H9 (cell line): ENCODE data around the gene TMEM158. TPM values are rescaled to one million over a fixed set of nuclear protein-coding genes. Genes with fewer than 3 reads are reported as not detected.

Experiments
- DNase-seq: peaks from one replicate; pipeline ENCODE4 v3.0.0-alpha.2; 2017
- H2AFZ ChIP-seq: one replicate; pipeline ENCODE4 v1.6.1; 2013; ENCODE audit warnings: mild to moderate bottlenecking, low read length, control low read depth, moderate library complexity
- H2AK5ac ChIP-seq: 2 replicates; pipeline ENCODE4 v1.6.1; 2013; ENCODE audit warnings: low read length, control low read depth, mixed read lengths; ENCODE audit not compliant: insufficient read length
- H2BK120ac ChIP-seq: one replicate; pipeline ENCODE4 v1.6.1; 2013; ENCODE audit warnings: low read depth, mild to moderate bottlenecking, low read length, control low read depth, inconsistent platforms; ENCODE audit not compliant: poor library complexity, severe bottlenecking
- H2BK12ac ChIP-seq: 2 replicates; pipeline ENCODE4 v1.6.1; 2013; ENCODE audit warnings: low read length, control low read depth, mixed read lengths, low read depth; ENCODE audit not compliant: insufficient read length
- H2BK15ac ChIP-seq: 2 replicates; pipeline ENCODE4 v1.6.1; 2013; ENCODE audit warnings: low read depth, low read length, control low read depth
- H2BK20ac ChIP-seq: one replicate; pipeline ENCODE4 v1.6.1; 2013; ENCODE audit warnings: low read depth, mild to moderate bottlenecking, low read length, control low read depth, inconsistent platforms; ENCODE audit not compliant: poor library complexity, severe bottlenecking
- H2BK5ac ChIP-seq: 2 replicates; pipeline ENCODE4 v1.6.1; 2013; ENCODE audit warnings: low read length, control low read depth, mixed read lengths; ENCODE audit not compliant: insufficient read length
- H3K14ac ChIP-seq: 2 replicates; pipeline ENCODE4 v1.6.1; 2013; ENCODE audit warnings: low read length, control low read depth; ENCODE audit not compliant: insufficient read depth
- H3K18ac ChIP-seq: 2 replicates; pipeline ENCODE4 v1.6.1; 2013; ENCODE audit warnings: low read depth, mild to moderate bottlenecking, mixed read lengths, low read length, control low read depth; ENCODE audit not compliant: insufficient read length
- H3K23ac ChIP-seq: 2 replicates; pipeline ENCODE4 v1.6.1; 2013; ENCODE audit warnings: low read length, control low read depth, mixed read lengths, low read depth; ENCODE audit not compliant: insufficient read length
- H3K23me2 ChIP-seq: 2 replicates; pipeline ENCODE4 v1.6.1; 2013; ENCODE audit warnings: low read depth, mild to moderate bottlenecking, mixed read lengths, low read length, control low read depth; ENCODE audit not compliant: insufficient read length, poor library complexity, severe bottlenecking
- H3K27ac ChIP-seq: 2 replicates; pipeline ENCODE4 v1.5.1; 2013; ENCODE audit warnings: low read length, control low read depth, mixed read lengths, low read depth; ENCODE audit not compliant: insufficient read length
- H3K27me3 ChIP-seq: 2 replicates; pipeline ENCODE4 v1.6.1; 2013; ENCODE audit warnings: low read length, control low read depth, inconsistent platforms; ENCODE audit not compliant: insufficient read depth
- H3K4ac ChIP-seq: 2 replicates; pipeline ENCODE4 v1.6.1; 2013; ENCODE audit warnings: low read depth, mild to moderate bottlenecking, control low read depth, inconsistent platforms, low read length, moderate library complexity
- H3K4me1 ChIP-seq: 2 replicates; pipeline ENCODE4 v1.6.1; 2013; ENCODE audit warnings: low read length, control low read depth, inconsistent platforms; ENCODE audit not compliant: insufficient read depth
- H3K4me2 ChIP-seq: 2 replicates; pipeline ENCODE4 v1.6.1; 2013; ENCODE audit warnings: low read length, control low read depth, mixed read lengths; ENCODE audit not compliant: insufficient read length, insufficient read depth
- H3K56ac ChIP-seq: 2 replicates; pipeline ENCODE4 v1.6.1; 2013; ENCODE audit warnings: low read depth, mild to moderate bottlenecking, mixed read lengths, low read length, control low read depth; ENCODE audit not compliant: insufficient read length
- H3K79me1 ChIP-seq: 2 replicates; pipeline ENCODE4 v1.6.1; 2013; ENCODE audit warnings: low read depth, mild to moderate bottlenecking, moderate library complexity, low read length, control low read depth, inconsistent platforms; ENCODE audit not compliant: insufficient read depth, poor library complexity, severe bottlenecking
- H3K79me2 ChIP-seq: 2 replicates; pipeline ENCODE4 v1.6.1; 2013; ENCODE audit warnings: low read length, control low read depth, inconsistent platforms; ENCODE audit not compliant: insufficient read depth
- H3K9ac ChIP-seq: 2 replicates; pipeline ENCODE4 v1.6.1; 2013; ENCODE audit warnings: low read length, control low read depth, mixed read lengths; ENCODE audit not compliant: insufficient read length; ENCODE audit errors: extremely low read depth
- H3K9me3 ChIP-seq: one replicate; pipeline ENCODE4 v1.6.1; 2013; ENCODE audit warnings: low read depth, low read length, inconsistent platforms; ENCODE audit not compliant: control insufficient read depth
- H3T11ph ChIP-seq: one replicate; pipeline ENCODE4 v1.6.1; 2013; ENCODE audit warnings: mild to moderate bottlenecking, low read length, control low read depth, inconsistent platforms
- H4K20me1 ChIP-seq: one replicate; pipeline ENCODE4 v1.6.1; 2013; ENCODE audit not compliant: control insufficient read depth, insufficient read length, insufficient read depth
- H4K5ac ChIP-seq: 2 replicates; pipeline ENCODE4 v1.6.1; 2013; ENCODE audit warnings: low read depth, mild to moderate bottlenecking, mixed read lengths, low read length, control low read depth; ENCODE audit not compliant: insufficient read length
- H4K8ac ChIP-seq: replicated peaks from 2 replicates; pipeline ENCODE4 v1.6.1; 2013; ENCODE audit warnings: low read length, control low read depth, mixed read lengths, low read depth; ENCODE audit not compliant: insufficient read length
- H4K91ac ChIP-seq: 2 replicates; pipeline ENCODE4 v1.6.1; 2013; ENCODE audit warnings: low read depth, mild to moderate bottlenecking, moderate library complexity, mixed read lengths, low read length, control low read depth; ENCODE audit not compliant: insufficient read length
- H3K27ac Mint-ChIP-seq, 3 experiments: 2 replicates in 2 of 3; 3 replicates in 1 of 3; pipeline ENCODE4 v1.8.0; 2020 to 2021; ENCODE audit warnings: mixed read lengths in 3 of 3, mild to moderate bottlenecking in 1 of 3, moderate library complexity in 1 of 3
- H3K27me3 Mint-ChIP-seq: 2 replicates; pipeline ENCODE4 v1.8.0; 2021; ENCODE audit warnings: low read depth, mild to moderate bottlenecking, moderate library complexity, mixed read lengths
- H3K36me3 Mint-ChIP-seq, 3 experiments: 2 replicates in 2 of 3; 3 replicates in 1 of 3; pipeline ENCODE4 v1.8.0; 2020 to 2021; ENCODE audit warnings: low read depth in 3 of 3, mixed read lengths in 3 of 3; ENCODE audit not compliant: insufficient read depth in 1 of 3
- H3K4me1 Mint-ChIP-seq, 2 experiments: 2 replicates each; pipeline ENCODE4 v1.8.0; 2020; ENCODE audit warnings: mixed read lengths in 2 of 2
- H3K4me3 Mint-ChIP-seq, 2 experiments: 2 replicates in 1 of 2; 3 replicates in 1 of 2; pipeline ENCODE4 v1.8.0; 2020 to 2021; ENCODE audit warnings: mild to moderate bottlenecking in 2 of 2, mixed read lengths in 2 of 2, moderate library complexity in 1 of 2
- H3K9me3 Mint-ChIP-seq, 2 experiments: 2 replicates in 1 of 2; 3 replicates in 1 of 2; pipeline ENCODE4 v1.8.0; 2020; ENCODE audit warnings: mild to moderate bottlenecking in 2 of 2, mixed read lengths in 2 of 2, moderate library complexity in 1 of 2
- CTCF ChIP-seq: fragments of 200-600 bp; sonication (generic); conservative IDR thresholded peaks from 3 replicates; pipeline ENCODE4 v1.8.0; 2021; ENCODE audit warnings: antibody characterized with exemption, mild to moderate bottlenecking
- WGBS: extraction: QIAGEN DNeasy Blood & Tissue Kit; methylation state at CpG from one replicate; pipeline ENCODE4 v1.1.7; 2013; ENCODE audit warnings: missing lambda C conversion rate, low lambda C conversion rate, mixed read lengths; ENCODE audit not compliant: insufficient read length; ENCODE audit errors: extremely low coverage; 5-methylcytosine and 5-hydroxymethylcytosine counted together
- total RNA-seq: library from RNA; stranded (reverse); gene quantifications from 2 replicates; pipeline ENCODE4 v1.2.1, GENCODE V29; 2021

TMEM158 gene
- total RNA-seq, 1 experiment from 2014 or later = 29.1 TPM

GRCh38 chr3:45176912-45177311, 49.2 kb downstream of the TMEM158 start:
- Mint-ChIP-seq H3K4me3 (no peak overlapping the region), H3K27ac (no peak overlapping the region), H3K27me3 (peaks cover 14% of the 10 kb centered on the region), H3K36me3 (no peaks in the 10 kb centered on the region), H3K4me1 (peaks cover 0 to 6% of the 10 kb centered on the region in 2 experiments; a peak in 2 of 4 replicates), H3K9me3 (no peaks in the 10 kb centered on the region)
- Histone ChIP-seq H2BK120ac (no peak overlapping the region), H2AFZ (no peak overlapping the region), H3K9ac (no peak overlapping the region), H2BK12ac (no peak overlapping the region), H3T11ph (no peak overlapping the region), H3K23me2 (no peaks in the 10 kb centered on the region), H2BK15ac (no peak overlapping the region), H4K8ac (no peak overlapping the region), H2BK5ac (no peak overlapping the region), H3K79me2 (no peaks in the 10 kb centered on the region), H3K4me1 (no peaks in the 10 kb centered on the region), H3K4me2 (no peak overlapping the region), H3K79me1 (no peaks in the 10 kb centered on the region), H2BK20ac (no peak overlapping the region), H3K18ac (no peak overlapping the region), H4K91ac (no peak overlapping the region), H3K9me3 (no peaks in the 10 kb centered on the region), H3K23ac (no peak overlapping the region), H4K20me1 (no peaks in the 10 kb centered on the region), H3K4ac (no peak overlapping the region), H3K27me3 (no peaks in the 10 kb centered on the region), H2AK5ac (no peak overlapping the region), H3K56ac (no peak overlapping the region), H4K5ac (no peak overlapping the region), H3K27ac (no peak overlapping the region), H3K14ac (no peak overlapping the region)
- no peak for DNase-seq
- no peak for TF ChIP-seq CTCF
- no CpG with 5 or more reads among the region's 4 CpGs for WGBS

Other genes with a start within 250 kb of the TMEM158 start
- not detected in 2 replicates for gene CLEC3B, start 200.0 kb downstream of the TMEM158 start, total RNA-seq
- 12.9 and 14.1 TPM in 2 replicates for gene CDCP1, start 79.9 kb downstream of the TMEM158 start, total RNA-seq
- 44.4 and 44.6 TPM in 2 replicates for gene LARS2, start 162.3 kb upstream of the TMEM158 start, total RNA-seq